GM18951 (cell line): ENCODE measurements around the gene OSM.

Source experiments
- POLR2A ChIP-seq: IDR thresholded peaks from 4 replicates; pipeline ENCODE4 v1.6.1; 2011; ENCODE audit warnings: mild to moderate bottlenecking; ENCODE audit not compliant: insufficient read length, insufficient read depth; ENCODE audit errors: extremely low read depth
- in situ Hi-C: fragments of 300-500 bp; cut with MboI; formaldehyde crosslinking; loops from one replicate; pipeline ENCODE4 v1.12.0; 2022; ENCODE audit warnings: low sequenced_read_pairs, mixed read lengths, inconsistent platforms; ENCODE audit not compliant: unreplicated experiment

Gene OSM

GRCh38 chr22:30261134-30261533 is 5.5 kb downstream of the OSM start:
- TF ChIP-seq POLR2A = no peak
- in situ Hi-C loops = loop anchor here (10.0 kb wide), 1 partner anchor 124 kb away; the partner anchor contains the start of gene RNF215

- in situ Hi-C loops = loop anchor here (10.0 kb wide), 1 partner anchor 124 kb away; the partner anchor contains the start of gene RNF215
Measured at GRCh38 chr22:30260682-30261081, 6.0 kb downstream of the OSM start.

GRCh38 chr22:30260276-30260675 is 6.4 kb downstream of the OSM start:
- in situ Hi-C loops = loop anchor here (10.0 kb wide), 1 partner anchor 125 kb away; the partner anchor contains the start of gene RNF215
- TF ChIP-seq POLR2A = no peak

More at GRCh38 chr22:30260682-30261081, 6.0 kb downstream of the OSM start:
- TF ChIP-seq POLR2A = no peak

- in situ Hi-C loops = no loop called here
- no peak for TF ChIP-seq POLR2A
Measured at GRCh38 chr22:30254314-30254713, 12.3 kb downstream of the OSM start.

GRCh38 chr22:30253205-30253852 is 13.3 kb downstream of the OSM start:
- no peak for TF ChIP-seq POLR2A
- in situ Hi-C loops = no loop called here

- in situ Hi-C loops = no loop called here
- no peak for TF ChIP-seq POLR2A
Measured at GRCh38 chr22:30252411-30253204, 14.0 kb downstream of the OSM start.

- in situ Hi-C loops = no loop called here
- TF ChIP-seq POLR2A = no peak
Measured at GRCh38 chr22:30251711-30252110, 14.9 kb downstream of the OSM start.

- TF ChIP-seq POLR2A = no peak
- in situ Hi-C loops = no loop called here
Measured at GRCh38 chr22:30250661-30251267, 15.9 kb downstream of the OSM start.

- TF ChIP-seq POLR2A = no peak
- in situ Hi-C loops = no loop called here
Measured at GRCh38 chr22:30250039-30250565, 16.5 kb downstream of the OSM start.

GRCh38 chr22:30249049-30250038 is 17.3 kb downstream of the OSM start:
- TF ChIP-seq POLR2A = no peak
- in situ Hi-C loops = loop anchor here (25.0 kb wide), 1 partner anchor 137 kb away; no protein-coding TSS in a partner anchor

GRCh38 chr22:30248484-30248883 is 18.2 kb downstream of the OSM start:
- in situ Hi-C loops = loop anchor here (25.0 kb wide), 1 partner anchor 136 kb away; no protein-coding TSS in a partner anchor

GRCh38 chr22:30247974-30248373 is 18.7 kb downstream of the OSM start:
- in situ Hi-C loops = loop anchor here (25.0 kb wide), 1 partner anchor 136 kb away; no protein-coding TSS in a partner anchor
- TF ChIP-seq POLR2A = no peak

More at GRCh38 chr22:30248484-30248883, 18.2 kb downstream of the OSM start:
- no peak for TF ChIP-seq POLR2A
